Sigmoid colon (tissue), 7 donors: ENCODE measurements around the gene CRACR2B. TPM values are rescaled to one million over a fixed set of nuclear protein-coding genes. Genes with fewer than 3 reads are reported as not detected.

Source experiments
- DNase-seq: peaks from one replicate; pipeline ENCODE4 v3.0.0-alpha.2; 2019
- H3K27ac ChIP-seq, 4 donors: fragments of 200-600 bp; sonication (generic); one replicate each; pipeline ENCODE4 v1.5.1; 2016 to 2019; ENCODE audit warnings: mild to moderate bottlenecking in 1 of 4
- H3K27me3 ChIP-seq, 3 donors: fragments of 200-600 bp; sonication (generic); one replicate each; pipeline ENCODE4 v1.5.1; 2019; ENCODE audit warnings: mild to moderate bottlenecking in 1 of 3
- H3K36me3 ChIP-seq, 4 donors: fragments of 200-600 bp; sonication (generic); one replicate each; pipeline ENCODE4 v1.5.1; 2016 to 2019
- H3K4me1 ChIP-seq, 4 donors: fragments of 200-600 bp; sonication (generic); one replicate each; pipeline ENCODE4 v1.5.1; 2017 to 2019
- H3K4me3 ChIP-seq, 4 donors: fragments of 200-600 bp; sonication (generic); one replicate each; pipeline ENCODE4 v1.5.1; 2017 to 2019; ENCODE audit warnings: mild to moderate bottlenecking in 2 of 4, moderate library complexity in 1 of 4
- H3K9me3 ChIP-seq, 4 donors: fragments of 200-600 bp in 3 of 4; sonication (generic) in 3 of 4; one replicate each; pipeline versions ENCODE4 v1.5.1 to v1.6.1; 2013 to 2019
- EP300 ChIP-seq, 4 donors: sonication (generic); formaldehyde crosslinking; IDR thresholded peaks; one replicate each; pipeline ENCODE4 v1.6.1; 2017; ENCODE audit warnings: antibody characterized with exemption in 4 of 4
- POLR2A ChIP-seq, 2 donors: fragments of 450-650 bp; IDR thresholded peaks; one replicate each; pipeline ENCODE4 v1.6.1; 2016; ENCODE audit warnings: antibody characterized with exemption in 2 of 2, mild to moderate bottlenecking in 2 of 2, moderate library complexity in 2 of 2
- POLR2AphosphoS5 ChIP-seq, 4 donors: sonication (generic); formaldehyde crosslinking; IDR thresholded peaks; one replicate each; pipeline ENCODE4 v1.6.1; 2017; ENCODE audit warnings: antibody characterized with exemption in 4 of 4
- WGBS, 2 donors: extraction: QIAGEN DNeasy Blood & Tissue Kit; methylation state at CpG; one replicate each; pipeline ENCODE4 v1.1.7; 2013; 5-methylcytosine and 5-hydroxymethylcytosine counted together
- intact Hi-C: fragments of 100-400 bp; cut with DNase I; formaldehyde crosslinking; loops from one replicate; pipeline ENCODE4 v1.15.1; 2023
- polyA plus RNA-seq, 3 donors: library from polyadenylated mRNA; stranded (reverse); fragments of 200-250 nt; gene quantifications; one replicate each; pipeline ENCODE4 v1.2.3, GENCODE V29; 2013
- total RNA-seq, 4 donors: library from RNA; depleted of rRNA; stranded (reverse); fragments of >200 nt; gene quantifications; one replicate each; pipeline ENCODE4 v1.1.0, GENCODE V29; 2016
- TF ChIP-seq, protein P1 (sequence below), 4 experiments: fragments of 450-650 bp in 3 of 4; fragments of 200-600 bp in 1 of 4; IDR thresholded peaks; one replicate each; pipeline ENCODE4 v1.5.1; 2016 to 2019; ENCODE audit warnings: antibody characterized with exemption in 4 of 4, mild to moderate bottlenecking in 3 of 4, moderate library complexity in 2 of 4
- donor health status: healthy with polysubstance abuse.
- donor health status: Bipolar disorder and iron deficiency.
- donor health status: healthy.

The CRACR2B gene
- total and polyA plus RNA-seq, 7 donors: 1.5 to 149 (median 9.5) TPM

DNA sequence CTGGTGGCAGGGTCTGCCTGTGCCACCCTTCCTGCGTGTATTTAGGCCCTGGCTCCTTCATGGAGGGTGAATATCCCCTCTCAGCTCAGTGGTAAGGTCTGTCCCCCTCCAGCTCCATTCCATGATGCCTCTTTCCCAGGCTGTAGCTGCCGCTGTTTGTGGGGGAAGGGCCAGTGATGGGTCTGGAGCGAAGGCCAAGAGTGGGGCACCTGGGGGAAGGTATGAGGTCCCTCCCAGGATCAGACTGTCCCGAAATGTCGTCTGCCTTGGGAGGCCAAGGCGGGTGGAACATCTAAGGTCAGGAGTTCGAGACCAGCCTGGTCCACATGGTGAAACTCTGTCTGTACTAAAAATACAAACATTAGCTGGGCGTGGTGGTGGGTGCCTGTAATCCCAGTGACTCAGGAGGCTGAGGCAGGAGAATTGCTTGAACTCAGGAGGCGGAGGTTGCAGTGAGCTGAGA, 6.2 kb downstream of the CRACR2B start:
- H3K4me3 ChIP-seq: peak overlapping the region; percentile 37 to 81 (median 68)
- H3K27ac ChIP-seq: peak overlapping the region; percentile 82 to 90 (median 86)
- H3K36me3 ChIP-seq: peaks cover 3 to 32% (median 29%) of the 10 kb centered on the region in 4 donors
- H3K27me3 ChIP-seq: peaks cover 22 to 36% (median 31%) of the 10 kb centered on the region in 3 donors
- no peaks in the 10 kb centered on the region for H3K9me3 ChIP-seq
- intact Hi-C loops: no loop called here
- TF ChIP-seq EP300 (IDR thresholded peaks at IDR 0.05): no peak
- TF ChIP-seq POLR2AphosphoS5 (IDR thresholded peaks at IDR 0.05): peak in 1 of 4 donors; percentile 42
- TF ChIP-seq, protein P1, sequence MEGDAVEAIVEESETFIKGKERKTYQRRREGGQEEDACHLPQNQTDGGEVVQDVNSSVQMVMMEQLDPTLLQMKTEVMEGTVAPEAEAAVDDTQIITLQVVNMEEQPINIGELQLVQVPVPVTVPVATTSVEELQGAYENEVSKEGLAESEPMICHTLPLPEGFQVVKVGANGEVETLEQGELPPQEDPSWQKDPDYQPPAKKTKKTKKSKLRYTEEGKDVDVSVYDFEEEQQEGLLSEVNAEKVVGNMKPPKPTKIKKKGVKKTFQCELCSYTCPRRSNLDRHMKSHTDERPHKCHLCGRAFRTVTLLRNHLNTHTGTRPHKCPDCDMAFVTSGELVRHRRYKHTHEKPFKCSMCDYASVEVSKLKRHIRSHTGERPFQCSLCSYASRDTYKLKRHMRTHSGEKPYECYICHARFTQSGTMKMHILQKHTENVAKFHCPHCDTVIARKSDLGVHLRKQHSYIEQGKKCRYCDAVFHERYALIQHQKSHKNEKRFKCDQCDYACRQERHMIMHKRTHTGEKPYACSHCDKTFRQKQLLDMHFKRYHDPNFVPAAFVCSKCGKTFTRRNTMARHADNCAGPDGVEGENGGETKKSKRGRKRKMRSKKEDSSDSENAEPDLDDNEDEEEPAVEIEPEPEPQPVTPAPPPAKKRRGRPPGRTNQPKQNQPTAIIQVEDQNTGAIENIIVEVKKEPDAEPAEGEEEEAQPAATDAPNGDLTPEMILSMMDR (IDR thresholded peaks at IDR 0.05): no peak
- no peak for TF ChIP-seq POLR2A (IDR thresholded peaks at IDR 0.05)
- WGBS, 2 donors: 16 to 50% methylated on average over 9 of the region's 9 CpGs
- no peak for DNase-seq
- peaks cover 0 to 90% (median 67%) of the 10 kb centered on the region in 4 donors for H3K4me1 ChIP-seq

DNA sequence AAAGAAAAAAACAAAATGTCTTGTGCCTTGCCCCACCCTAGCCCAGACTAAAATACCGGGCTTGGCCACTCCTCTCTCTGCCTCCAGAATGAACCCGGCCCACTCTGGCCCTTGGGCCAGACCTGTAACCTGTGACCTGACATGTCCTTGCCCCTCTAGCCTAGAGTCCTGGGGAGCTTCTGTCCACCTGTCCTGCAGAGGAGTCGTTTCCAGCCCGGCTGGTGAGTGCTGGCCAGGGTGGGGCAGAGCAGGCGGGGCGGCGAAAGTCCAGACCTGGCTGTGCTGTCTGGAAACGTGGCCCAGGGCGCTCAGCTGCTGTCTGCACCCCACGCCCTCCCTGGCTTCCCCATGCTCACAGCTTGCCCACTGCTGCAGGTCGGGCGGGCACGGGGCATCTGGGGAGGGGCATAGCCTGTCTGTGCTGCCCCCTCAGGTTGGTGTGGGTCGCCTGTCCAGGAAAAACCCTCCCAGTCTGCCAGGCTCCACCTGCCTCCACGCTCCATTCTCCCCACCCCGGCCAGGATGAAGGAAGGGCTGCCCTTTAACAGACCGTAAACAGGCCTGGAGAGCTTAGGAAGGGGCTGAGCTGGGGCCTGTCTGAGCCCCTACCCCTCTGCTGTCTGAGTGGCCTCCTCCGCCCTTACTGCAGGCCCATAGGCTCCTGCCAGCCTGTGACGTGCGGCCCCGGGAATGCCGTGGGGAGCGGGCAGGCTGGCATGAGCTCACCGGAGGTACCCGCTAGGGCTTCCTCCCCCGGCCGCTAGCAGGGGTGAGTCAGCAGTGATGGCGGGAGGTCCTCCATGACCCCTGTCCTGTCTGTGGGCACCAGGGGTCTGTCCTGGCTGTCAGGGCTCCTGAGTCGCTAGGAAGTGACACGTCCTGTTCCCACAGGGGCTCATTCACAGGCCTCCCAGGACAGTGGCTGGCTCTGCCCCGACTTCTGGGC, 6.9 kb downstream of the CRACR2B start:
- DNase-seq: peak; percentile 94
- H3K4me1 ChIP-seq: peaks cover 0 to 87% (median 61%) of the 10 kb centered on the region in 4 donors
- H3K36me3 ChIP-seq: peaks cover 11 to 40% (median 36%) of the 10 kb centered on the region in 4 donors
- H3K27ac ChIP-seq: peak overlapping the region; percentile 82 to 90 (median 86)
- H3K9me3 ChIP-seq: no peaks in the 10 kb centered on the region
- WGBS, 2 donors: 15 to 43% methylated on average over 31 of the region's 31 CpGs
- peaks cover 17 to 28% (median 24%) of the 10 kb centered on the region in 3 donors for H3K27me3 ChIP-seq
- intact Hi-C loops: no loop called here
- H3K4me3 ChIP-seq: peak overlapping the region in 3 of 4 donors; percentile 67 to 81 (median 70)
- TF ChIP-seq POLR2A (IDR thresholded peaks at IDR 0.05): peak in 1 of 2 donors; percentile 23
- TF ChIP-seq EP300 (IDR thresholded peaks at IDR 0.05): peak in 2 of 4 donors; percentile 47 to 58
- TF ChIP-seq POLR2AphosphoS5 (IDR thresholded peaks at IDR 0.05): peak; percentile 41 to 85 (median 71)
- TF ChIP-seq, protein P1 (IDR thresholded peaks at IDR 0.05): peak in 2 of 4 experiments; percentile 10 to 32

DNA sequence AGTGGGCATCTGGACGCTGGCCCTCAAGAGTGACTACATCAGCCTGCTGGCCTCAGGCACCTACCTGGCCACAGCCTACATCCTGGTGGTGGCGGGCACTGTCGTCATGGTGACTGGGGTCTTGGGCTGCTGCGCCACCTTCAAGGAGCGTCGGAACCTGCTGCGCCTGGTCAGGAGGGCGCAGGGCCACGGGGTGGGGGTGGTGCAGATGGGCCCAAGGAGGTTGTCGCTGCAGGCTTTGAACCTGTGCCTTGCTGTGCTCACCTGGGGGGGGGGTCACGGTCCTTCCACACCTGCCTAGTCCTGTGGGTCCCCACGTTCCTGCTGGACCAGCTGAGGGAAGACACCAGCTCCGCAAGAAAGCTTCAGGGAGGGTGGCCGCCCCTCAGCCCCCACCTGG, 8.6 kb downstream of the CRACR2B start:
- Histone ChIP-seq H3K27me3 (peaks cover 2 to 12% (median 7%) of the 10 kb centered on the region in 3 donors), H3K4me3 (no peak overlapping the region), H3K36me3 (peaks cover 18 to 52% (median 39%) of the 10 kb centered on the region in 4 donors), H3K9me3 (no peaks in the 10 kb centered on the region), H3K4me1 (peaks cover 0 to 83% (median 59%) of the 10 kb centered on the region in 4 donors), H3K27ac (peak overlapping the region; percentile 56 to 89 (median 82))
- WGBS, 2 donors: 89 to 93% methylated on average over 14 of the region's 14 CpGs
- no peak for DNase-seq
- TF ChIP-seq EP300 (IDR thresholded peaks at IDR 0.05) (no peak), POLR2AphosphoS5 (IDR thresholded peaks at IDR 0.05) (no peak), POLR2A (IDR thresholded peaks at IDR 0.05) (no peak)
- TF ChIP-seq, protein P1 (IDR thresholded peaks at IDR 0.05): no peak
- intact Hi-C loops: no loop called here

DNA sequence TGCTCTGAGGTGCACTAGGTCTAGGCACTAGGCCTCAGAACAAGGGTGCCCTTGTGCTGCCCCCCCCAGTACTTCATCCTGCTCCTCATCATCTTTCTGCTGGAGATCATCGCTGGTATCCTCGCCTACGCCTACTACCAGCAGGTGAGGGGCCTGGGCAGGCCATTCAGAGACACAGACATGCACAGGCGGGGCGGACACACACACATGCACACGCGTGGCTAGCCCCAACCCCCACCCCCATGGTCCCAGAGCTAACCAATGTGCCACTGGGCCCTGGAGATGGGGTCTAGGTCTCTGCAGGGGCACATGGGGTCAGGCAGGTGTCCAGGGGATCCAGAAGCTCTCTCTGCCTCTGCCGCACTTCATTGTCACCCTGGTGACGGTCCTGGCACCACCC, 9.0 kb downstream of the CRACR2B start:
- WGBS, 2 donors: 89% methylated on average over 9 of the region's 9 CpGs
- no peaks in the 10 kb centered on the region for H3K9me3 ChIP-seq
- H3K27ac ChIP-seq: peak overlapping the region in 3 of 4 donors; percentile 82 to 89 (median 82)
- intact Hi-C loops: no loop called here
- no peak overlapping the region for H3K4me3 ChIP-seq
- peaks cover 0 to 83% (median 59%) of the 10 kb centered on the region in 4 donors for H3K4me1 ChIP-seq
- DNase-seq: no peak
- H3K36me3 ChIP-seq: peaks cover 18 to 52% (median 39%) of the 10 kb centered on the region in 4 donors
- H3K27me3 ChIP-seq: peaks cover 0 to 8% (median 3%) of the 10 kb centered on the region in 3 donors
- TF ChIP-seq POLR2A (IDR thresholded peaks at IDR 0.05) (no peak), EP300 (IDR thresholded peaks at IDR 0.05) (no peak), POLR2AphosphoS5 (IDR thresholded peaks at IDR 0.05) (no peak)
- TF ChIP-seq, protein P1 (IDR thresholded peaks at IDR 0.05): no peak
